Measurements from ENCODE around the gene EHBP1L1. TPM values are rescaled to one million over a fixed set of nuclear protein-coding genes. Genes with fewer than 3 reads are reported as not detected.

Gene EHBP1L1
- total RNA-seq, 1 donor from 2014 or later = 43.5 TPM

DNA sequence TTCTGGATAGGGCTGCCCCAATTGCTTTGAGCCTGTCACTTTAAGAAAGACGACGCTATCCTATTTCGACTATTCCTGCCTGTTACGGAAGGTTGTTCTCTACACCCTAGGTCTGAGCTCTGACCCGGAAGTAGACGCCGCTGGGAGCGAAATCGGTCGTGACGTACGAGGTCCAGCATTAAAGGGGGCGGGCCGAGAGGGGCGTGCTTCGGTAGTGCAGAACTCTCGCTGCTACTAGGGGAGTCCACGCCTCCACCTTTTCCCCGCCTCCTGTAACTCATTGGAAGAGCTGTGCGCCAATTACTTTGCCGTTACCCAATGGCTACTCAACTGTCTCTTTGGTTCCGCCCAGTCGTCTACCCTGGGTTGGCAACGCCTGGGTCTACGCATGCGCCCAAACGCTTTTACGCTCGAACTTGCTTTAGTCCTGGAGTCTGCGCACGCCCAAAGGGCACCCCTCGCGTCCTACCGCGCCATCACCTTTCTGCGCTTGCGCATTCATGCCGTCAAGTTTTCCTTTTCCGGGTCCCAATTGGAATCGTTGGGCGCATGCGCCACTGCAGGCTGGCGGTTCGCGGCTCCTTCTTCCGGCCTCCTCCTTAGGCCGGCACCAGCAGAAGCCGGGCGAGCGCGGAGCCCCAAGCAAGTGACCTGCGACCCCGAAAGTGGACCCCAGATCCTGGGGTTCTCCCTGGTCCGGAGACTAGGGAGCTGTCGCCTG lies 39.5 kb downstream of the EHBP1L1 start, which contains the start of gene PCNX3:
PCNX3 (plus strand) TSS at position 548 of the 721 bp plus-strand sequence. CDS start 536 bp downstream, outside the sequence.
- DNase-seq (ENCODE audit: low read depth, low spot score) = peak; percentile 100

DNA sequence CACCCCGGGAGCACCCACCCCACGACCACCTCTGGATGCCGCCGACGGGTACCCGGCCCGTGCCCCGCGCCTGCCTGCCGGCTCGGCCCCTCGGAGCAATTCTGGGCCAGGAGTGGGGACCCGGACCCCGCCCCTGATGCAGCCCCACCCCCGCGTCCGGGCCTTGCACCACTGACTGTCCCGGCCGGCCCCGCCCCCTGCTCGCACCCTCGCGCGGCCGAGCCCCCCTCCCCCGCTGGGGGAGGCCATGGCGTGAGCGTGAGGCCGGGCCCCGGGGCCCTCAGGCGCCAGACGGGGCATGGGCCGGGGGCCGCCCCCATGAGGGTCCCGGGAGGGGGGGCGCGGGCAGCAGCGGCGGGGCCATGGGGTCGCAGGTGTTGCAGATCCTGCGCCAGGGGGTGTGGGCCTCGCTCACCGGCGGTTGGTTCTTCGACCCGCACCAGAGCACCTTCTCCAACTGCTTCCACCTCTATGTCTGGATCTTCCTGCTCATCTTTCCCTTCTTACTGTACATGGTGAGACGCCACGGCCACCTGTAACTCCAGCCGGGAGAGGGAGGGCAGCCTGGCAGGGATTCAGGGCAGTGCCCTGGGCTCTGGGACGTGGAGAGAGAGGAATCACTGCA lies 40.2 kb downstream of the EHBP1L1 start:
- DNase-seq (ENCODE audit: low read depth, low spot score) = no peak

DNA sequence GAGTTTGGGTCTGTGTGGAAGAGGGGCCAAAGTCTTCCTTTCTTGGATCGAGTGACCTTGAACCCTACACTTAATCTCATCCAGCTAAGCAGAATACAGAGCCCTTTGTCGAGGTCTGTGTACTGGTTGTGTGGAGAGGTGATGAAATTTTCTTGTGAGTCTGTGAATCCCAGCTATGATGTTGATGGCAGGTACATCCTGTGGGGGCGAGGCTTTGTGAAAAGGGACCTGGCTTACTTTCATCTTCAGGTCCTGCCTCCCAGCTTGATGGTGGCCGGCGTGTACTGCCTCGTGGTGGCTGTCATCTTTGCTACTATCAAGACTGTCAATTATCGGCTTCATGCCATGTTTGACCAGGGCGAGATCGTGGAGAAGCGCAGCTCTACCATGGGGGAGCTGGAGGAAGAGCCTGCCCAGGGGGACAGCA lies 40.7 kb downstream of the EHBP1L1 start:
- DNase-seq (ENCODE audit: low read depth, low spot score) = no peak

DNA sequence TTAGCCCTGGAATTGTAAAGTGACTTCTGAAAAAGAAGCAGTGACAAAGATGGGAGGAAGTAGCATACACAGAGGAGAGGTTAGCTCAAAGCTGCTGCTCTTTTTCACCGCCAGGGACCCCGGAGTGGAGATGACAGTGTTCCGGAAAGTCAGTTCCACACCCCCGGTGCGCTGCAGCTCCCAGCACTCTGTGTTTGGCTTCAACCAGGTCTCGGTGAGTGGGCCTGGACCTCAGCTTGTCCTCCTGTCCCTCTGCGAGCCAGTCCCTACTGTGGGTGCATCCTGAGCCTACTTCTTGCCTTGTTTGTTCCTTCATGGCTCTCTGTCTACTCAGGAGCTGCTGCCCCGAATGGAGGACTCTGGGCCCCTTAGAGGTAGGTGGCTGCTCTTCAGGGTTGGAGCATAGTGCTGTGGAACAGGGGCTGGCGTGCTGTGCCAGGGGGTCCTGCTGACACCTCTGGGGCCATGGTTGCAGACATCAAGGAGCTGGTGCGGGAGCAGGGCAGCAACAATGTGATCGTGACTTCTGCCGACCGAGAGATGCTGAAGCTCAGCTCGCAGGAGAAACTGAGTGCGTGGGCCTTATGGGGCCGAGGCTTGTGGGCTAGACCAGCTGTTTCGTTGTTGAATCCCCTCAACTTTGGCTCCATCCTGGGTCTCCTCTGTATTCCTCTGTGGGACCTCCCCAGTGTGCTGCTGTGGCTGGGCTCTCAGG lies 41.4 kb downstream of the EHBP1L1 start:
- DNase-seq (ENCODE audit: low read depth, low spot score) = no peak

DNA sequence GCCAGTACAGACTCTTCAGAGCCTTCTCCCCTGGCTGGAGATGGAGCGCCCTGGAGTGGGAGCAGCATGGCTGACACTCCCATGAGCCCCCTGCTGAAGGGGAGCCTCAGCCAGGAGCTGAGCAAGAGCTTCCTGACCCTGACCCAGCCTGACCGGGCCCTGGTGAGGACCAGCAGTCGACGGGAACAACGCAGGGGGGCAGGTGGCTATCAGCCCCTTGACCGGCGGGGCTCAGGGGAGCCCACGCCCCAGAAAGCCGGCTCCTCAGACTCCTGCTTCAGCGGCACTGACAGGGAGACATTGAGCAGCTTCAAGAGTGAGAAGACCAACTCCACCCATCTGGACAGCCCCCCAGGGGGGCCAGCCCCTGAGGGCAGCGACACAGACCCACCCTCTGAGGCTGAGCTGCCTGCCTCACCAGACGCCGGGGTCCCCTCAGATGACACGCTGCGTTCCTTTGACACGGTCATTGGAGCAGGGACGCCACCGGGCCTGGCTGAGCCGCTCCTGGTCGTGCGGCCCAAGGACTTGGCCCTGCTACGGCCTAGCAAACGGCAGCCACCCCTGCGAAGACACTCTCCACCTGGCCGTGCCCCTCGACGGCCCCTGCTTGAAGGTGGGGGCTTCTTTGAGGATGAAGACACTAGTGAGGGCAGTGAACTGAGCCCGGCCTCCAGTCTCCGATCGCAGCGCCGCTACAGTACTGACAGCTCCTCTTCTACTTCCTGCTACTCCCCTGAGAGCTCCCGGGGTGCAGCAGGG lies 42.3 kb downstream of the EHBP1L1 start:
- no peak for DNase-seq (ENCODE audit: low read depth, low spot score)

DNA sequence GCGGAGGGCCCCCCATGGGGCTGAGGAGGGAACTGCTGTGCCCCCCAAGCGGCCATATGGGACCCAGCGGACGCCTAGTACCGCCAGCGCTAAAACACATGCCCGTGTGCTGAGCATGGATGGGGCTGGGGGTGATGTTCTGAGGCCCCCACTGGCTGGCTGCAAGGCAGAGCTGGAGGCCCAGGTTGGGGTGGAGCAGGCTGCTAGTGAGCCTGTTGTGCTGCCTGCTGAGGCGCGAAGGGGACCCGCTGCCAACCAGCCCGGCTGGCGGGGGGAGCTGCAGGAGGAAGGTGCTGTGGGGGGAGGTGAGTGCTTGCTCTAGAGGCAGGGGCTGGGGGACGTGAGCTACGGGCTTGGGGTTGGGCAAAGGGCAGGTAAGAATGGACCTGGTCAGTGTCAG lies 42.9 kb downstream of the EHBP1L1 start:
- DNase-seq (ENCODE audit: low read depth, low spot score) = no peak

DNA sequence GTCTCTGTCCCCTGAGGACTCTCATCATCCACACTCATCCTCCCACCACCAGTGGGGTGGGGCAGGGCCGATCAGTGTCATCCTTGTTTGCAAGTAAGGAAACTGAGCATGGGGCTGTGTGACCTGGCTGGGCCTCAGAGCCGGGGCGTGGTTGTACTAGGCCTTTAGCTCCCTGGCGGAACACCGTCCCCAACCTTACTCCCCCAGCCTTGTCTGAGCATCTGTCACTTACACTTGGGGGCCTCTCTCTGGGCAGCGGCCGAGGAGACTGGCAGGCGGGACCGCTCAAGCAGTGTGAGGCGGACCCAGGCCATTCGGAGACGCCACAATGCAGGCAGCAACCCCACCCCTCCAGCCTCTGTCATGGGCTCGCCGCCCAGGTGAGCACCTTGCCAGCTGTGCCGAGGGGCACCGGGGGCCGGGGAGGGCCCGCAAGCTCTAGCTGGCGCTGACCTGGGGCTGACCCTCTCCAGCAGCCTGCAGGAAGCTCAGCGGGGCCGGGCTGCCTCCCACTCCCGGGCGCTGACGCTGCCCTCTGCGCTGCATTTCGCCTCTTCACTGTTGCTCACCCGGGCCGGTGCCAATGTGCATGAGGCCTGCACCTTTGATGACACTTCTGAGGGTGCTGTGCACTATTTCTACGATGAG lies 43.6 kb downstream of the EHBP1L1 start:
- no peak for DNase-seq (ENCODE audit: low read depth, low spot score)

DNA sequence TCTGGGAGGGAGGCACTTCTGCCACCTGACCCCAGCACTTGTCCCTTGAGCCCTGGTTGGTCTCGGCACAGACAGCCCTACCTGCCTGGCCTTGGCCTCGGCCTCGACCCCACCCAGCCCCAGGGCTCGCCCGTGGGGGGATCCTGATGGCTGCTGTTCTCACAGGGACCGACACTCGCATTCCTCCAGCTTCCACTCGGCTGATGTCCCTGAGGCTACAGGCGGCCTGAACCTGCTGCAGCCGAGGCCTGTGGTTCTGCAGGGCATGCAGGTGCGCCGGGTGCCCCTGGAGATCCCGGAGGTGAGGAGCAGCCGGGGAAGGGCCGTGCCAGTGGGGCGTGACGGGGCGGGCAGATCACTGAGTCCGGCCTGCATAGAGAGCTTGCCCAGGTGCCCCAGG lies 44.8 kb downstream of the EHBP1L1 start:
- DNase-seq (ENCODE audit: low read depth, low spot score) = no peak

DNA sequence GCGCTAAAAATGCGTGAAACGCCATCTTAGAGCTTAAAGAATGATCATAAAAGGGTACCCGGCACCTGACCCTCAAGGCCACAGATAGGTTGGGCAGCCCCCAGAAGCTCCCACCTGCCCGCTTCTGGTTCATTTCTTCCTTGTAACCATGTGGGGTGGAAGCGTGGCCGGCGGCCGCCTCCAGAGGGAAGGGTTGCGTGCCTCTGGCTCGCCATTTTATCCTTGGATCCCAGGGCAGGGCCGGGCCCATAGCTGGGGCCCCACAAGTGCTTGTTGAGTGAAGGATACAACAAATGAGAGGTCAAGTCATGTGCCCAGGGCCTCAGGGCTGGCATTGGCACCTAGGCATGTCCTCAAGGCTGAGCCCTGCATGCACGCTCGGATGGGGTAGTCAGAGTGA lies 45.6 kb downstream of the EHBP1L1 start:
- DNase-seq (ENCODE audit: low read depth, low spot score) = no peak

DNA sequence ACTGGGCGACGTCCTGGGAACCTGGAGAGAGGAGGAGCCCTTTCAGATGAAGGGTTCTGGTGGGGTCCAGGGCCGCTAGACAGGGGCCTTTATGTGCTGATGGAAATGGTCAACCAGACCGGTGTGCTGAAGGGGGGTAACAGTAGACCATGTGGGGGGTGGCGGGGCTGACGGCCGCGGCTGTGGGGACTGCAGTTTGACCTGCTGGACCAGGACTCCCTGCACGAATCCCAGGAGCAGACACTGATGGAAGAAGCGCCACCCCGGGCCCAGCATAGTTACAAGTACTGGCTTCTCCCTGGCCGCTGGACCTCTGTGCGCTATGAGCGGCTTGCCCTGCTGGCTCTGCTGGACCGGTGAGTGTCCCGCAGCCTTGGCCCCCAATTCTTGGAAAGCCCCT lies 46.2 kb downstream of the EHBP1L1 start:
- DNase-seq (ENCODE audit: low read depth, low spot score) = no peak

DNA sequence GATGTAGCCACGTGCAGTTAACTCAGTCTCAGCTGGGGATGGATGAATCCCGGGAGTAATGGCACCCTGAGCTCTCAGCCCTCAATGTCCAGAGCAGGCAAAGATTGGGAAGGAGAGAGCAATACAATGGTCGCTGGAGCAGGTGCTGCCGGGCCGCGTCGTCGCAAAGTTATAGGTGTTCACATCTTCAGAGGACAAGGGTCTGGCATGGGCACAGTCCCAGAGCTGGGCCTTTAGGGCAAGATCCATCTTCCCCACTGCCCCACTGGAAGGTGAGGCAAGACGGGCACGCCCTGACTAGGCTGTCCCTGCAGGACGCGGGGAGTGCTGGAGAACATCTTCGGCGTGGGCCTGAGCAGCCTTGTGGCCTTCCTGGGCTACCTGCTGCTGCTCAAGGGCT lies 47.3 kb downstream of the EHBP1L1 start:
- no peak for DNase-seq (ENCODE audit: low read depth, low spot score)

DNA sequence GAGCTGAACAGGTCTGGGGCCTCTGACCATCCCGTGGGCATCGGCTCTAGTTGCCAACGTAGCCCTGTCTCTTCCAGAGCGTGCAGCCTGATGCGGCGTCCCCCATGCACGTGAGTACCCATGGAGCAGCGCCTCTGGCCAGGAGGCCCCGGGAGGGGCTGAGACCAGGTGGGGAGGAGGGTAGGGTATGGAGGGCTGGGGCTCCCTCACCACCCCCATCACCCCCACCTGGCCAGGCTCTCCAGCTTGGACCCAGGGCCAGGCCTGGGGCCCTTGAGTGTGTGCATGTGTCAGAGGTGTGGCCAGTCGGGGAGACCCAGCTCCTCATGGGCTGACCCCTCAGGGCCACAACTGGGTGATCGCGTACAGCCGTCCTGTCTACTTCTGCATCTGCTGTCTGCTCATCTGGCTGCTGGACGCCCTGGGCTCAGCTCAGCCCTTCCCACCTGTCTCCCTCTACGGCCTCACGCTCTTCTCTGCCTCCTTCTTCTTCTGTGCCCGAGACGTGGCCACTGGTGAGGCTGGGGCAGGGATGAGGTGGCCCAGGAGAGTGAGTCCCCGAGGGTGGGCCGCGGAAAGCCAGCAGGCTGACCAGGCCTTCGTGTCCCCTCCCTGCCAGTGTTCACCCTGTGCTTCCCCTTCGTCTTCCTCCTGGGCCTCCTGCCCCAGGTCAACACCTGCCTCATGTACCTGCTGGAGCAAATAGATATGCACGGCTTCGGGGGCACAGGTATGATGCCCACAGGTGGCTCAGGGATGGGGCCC lies 48.2 kb downstream of the EHBP1L1 start:
- DNase-seq (ENCODE audit: low read depth, low spot score) = no peak

DNA sequence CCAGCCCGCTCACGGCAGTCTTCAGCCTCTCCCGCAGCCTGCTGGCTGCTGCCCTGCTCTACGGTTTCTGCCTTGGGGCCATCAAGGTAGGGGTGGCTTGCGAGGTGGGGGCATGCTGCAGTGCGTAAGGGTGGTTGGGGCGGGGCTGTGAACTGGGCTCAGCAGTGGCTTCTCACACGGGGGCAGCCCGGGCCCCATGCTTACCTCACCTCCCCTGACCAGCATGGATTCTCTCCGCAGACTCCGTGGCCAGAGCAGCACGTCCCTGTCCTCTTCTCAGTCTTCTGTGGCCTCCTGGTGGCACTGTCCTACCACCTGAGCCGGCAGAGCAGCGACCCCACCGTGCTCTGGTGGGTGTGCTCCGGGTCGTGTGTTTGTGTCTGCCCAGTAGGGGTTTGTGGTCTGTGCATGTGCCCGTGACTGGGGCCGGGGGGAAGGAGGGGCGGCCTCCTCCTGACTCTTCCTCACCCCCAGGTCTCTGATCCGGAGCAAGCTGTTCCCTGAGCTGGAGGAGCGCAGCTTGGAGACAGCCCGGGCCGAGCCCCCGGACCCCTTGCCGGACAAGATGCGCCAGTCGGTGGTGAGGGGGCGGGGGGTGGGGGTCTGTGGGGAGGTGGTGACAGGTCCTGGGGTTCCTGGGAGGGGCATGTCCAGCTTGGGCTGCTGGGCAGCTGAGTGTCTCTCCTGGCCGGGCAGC lies 49.2 kb downstream of the EHBP1L1 start:
- no peak for DNase-seq (ENCODE audit: low read depth, low spot score)

DNA sequence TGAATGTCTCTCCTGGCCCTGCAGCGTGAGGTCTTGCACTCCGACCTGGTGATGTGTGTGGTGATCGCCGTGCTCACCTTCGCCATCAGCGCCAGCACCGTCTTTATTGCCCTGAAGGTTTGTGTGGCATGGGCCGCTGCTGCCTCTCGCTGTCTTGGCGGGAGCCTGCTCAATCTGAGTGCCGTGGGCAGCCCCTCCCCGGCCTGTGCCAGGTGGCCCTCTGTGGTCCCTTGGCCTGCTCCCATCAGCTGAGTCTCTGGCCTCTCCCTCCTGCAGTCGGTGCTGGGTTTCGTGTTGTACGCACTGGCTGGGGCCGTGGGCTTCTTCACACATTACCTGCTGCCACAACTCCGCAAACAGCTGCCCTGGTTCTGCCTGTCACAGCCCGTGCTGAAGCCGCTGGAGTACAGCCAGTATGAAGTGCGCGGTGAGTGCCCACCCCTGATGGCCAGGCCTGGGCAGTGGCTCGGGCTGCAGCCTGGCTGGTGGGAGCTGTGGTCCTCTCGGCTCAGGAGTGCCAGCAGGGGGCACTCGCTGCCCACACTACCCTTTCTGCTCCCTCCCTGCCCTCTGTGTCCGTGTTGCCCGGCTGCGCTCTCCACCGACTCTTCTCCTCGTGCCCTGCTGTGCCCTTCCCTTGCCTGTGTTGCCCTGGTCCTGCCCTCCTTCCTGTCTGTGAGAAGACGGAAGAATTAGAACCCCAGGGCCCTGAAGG lies 49.9 kb downstream of the EHBP1L1 start:
- DNase-seq (ENCODE audit: low read depth, low spot score) = no peak

DNA sequence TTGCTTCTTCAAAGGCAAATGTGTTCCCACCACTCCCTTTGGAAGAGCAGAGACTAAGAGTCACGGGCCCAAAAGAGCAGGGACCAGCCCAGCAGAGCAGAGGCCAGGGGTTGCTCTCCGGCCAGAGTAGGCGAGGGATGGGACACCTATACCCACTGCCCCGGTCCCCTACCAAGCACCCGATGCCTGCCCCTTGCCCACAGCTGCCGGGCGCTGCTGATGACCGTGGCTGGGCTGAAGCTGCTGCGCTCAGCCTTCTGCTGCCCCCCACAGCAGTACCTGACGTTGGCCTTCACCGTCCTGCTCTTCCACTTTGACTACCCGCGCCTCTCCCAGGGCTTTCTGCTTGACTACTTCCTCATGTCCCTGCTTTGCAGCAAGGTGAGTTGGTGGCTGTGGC lies 51.3 kb downstream of the EHBP1L1 start:
- DNase-seq (ENCODE audit: low read depth, low spot score) = no peak

DNA sequence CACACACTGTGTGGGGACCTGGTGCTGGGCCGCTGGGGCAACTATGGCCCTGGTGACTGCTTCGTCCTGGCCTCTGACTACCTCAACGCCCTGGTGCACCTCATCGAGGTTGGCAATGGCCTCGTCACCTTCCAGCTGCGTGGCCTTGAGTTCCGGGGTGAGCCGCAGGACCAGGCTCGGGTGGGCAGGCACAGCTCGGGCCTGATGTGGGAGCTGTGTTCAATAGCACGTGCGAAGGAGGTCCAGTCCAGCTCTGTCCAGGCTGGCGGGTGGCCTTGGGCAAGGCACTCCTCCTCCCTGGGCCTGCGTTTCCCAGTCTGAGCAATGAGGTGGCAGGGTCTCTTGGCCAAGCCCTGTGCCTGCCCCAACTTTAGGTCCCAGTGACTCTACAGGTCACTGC lies 53.7 kb downstream of the EHBP1L1 start:
- no peak for DNase-seq (ENCODE audit: low read depth, low spot score)

DNA sequence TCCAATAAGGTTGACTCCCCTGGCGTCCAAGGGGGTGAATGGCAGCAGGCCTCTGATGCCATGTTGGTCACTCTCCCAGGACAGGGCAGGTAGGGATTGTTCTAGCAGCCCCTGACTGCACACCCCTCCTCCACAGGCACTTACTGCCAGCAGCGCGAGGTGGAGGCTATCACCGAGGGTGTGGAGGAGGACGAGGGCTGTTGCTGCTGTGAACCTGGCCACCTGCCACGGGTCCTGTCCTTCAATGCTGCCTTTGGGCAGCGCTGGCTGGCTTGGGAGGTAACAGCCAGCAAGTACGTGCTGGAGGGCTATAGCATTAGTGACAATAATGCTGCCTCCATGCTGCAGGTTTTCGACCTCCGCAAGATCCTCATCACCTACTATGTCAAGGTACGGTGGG lies 54.4 kb downstream of the EHBP1L1 start:
- DNase-seq (ENCODE audit: low read depth, low spot score) = no peak

DNA sequence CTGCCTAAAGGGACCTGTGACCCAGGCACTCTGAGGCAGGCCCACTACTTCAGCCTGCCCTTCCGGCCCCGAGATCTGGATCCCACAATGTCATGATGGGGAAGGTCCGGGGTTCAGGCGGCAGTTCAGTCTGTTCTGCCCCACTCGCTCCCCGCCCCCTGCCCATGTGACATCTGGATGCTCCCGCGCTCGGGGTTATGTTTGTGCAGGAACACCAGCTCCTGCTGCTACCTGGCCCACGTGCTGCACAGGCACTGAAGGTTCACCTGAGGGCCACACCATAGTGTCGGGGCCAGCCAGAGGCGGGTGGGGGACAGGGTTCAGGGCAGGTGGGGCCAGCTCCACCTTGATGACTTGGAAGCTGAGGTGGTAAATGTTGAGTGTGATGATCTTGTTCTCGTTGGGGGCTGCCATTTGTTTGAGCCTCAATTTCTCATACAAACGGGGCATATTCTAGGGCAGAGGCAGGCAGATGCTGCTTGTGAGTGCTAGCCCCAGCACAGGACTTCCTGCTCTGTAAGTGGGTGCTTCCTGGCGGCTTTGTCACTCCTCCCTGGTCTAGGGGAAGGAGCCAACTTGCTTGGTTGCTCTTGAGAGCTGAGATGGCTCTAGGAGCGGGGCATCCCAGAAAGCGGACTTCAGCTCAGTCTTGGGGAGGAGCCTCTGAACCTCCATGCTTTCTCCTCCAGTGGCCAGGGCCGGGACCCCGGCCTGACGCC lies 57.7 kb downstream of the EHBP1L1 start:
- DNase-seq (ENCODE audit: low read depth, low spot score) = no peak

DNA sequence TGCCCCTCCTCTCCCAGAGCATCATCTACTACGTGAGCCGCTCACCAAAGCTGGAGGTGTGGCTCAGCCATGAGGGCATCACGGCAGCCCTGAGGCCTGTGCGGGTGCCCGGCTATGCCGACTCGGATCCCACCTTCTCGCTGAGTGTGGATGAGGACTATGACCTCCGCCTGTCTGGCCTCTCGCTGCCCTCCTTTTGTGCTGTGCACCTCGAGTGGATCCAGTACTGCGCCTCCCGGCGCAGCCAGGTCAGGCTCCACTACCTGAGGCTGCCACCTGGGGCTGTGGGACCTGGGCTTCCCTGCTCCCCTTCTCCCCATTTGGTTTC lies 58.2 kb downstream of the EHBP1L1 start:
- DNase-seq (ENCODE audit: low read depth, low spot score) = no peak
